HFFc6 (cell line): ENCODE data around the gene TBC1D2B. TPM values are rescaled to one million over a fixed set of nuclear protein-coding genes. Genes with fewer than 3 reads are reported as not detected.

ENCODE experiments used
- DNase-seq: peaks from one replicate; pipeline ENCODE4 v3.0.0-alpha.2; 2018
- H3K27ac Mint-ChIP-seq: 2 replicates; pipeline ENCODE4 v1.8.0; 2020; ENCODE audit warnings: mild to moderate bottlenecking, mixed read lengths
- H3K27me3 Mint-ChIP-seq: 2 replicates; pipeline ENCODE4 v1.8.0; 2021; ENCODE audit warnings: mild to moderate bottlenecking, moderate library complexity, mixed read lengths; ENCODE audit not compliant: insufficient read depth
- H3K36me3 Mint-ChIP-seq: 2 replicates; pipeline ENCODE4 v1.8.0; 2021; ENCODE audit warnings: low read depth, mixed read lengths
- H3K4me1 Mint-ChIP-seq: 2 replicates; pipeline ENCODE4 v1.8.0; 2020; ENCODE audit warnings: low read depth, mixed read lengths
- H3K4me3 Mint-ChIP-seq: 2 replicates; pipeline ENCODE4 v1.8.0; 2020; ENCODE audit warnings: mild to moderate bottlenecking, moderate library complexity, mixed read lengths
- H3K9me3 Mint-ChIP-seq: 2 replicates; pipeline ENCODE4 v1.8.0; 2020; ENCODE audit warnings: mild to moderate bottlenecking, mixed read lengths
- total RNA-seq, 6 experiments: library from RNA; stranded (reverse); fragmentation: NEBNext Ultra II Directional; extraction: Animal tissue kit (Norgen Biotek cat#: 25700); gene quantifications; 2 replicates in 1 of 6; 3 replicates in 5 of 6; pipeline ENCODE4 v1.2.3, GENCODE V29; 2021
- TF ChIP-seq, protein P1 (sequence below): fragments of 200-600 bp; sonication (generic); IDR thresholded peaks from 2 replicates; pipeline ENCODE4 v1.5.0; 2021; ENCODE audit warnings: antibody characterized with exemption, mild to moderate bottlenecking

TBC1D2B gene
- total RNA-seq, 6 experiments from 2014 or later: 34.1 to 42.5 (median 38.0) TPM

DNA sequence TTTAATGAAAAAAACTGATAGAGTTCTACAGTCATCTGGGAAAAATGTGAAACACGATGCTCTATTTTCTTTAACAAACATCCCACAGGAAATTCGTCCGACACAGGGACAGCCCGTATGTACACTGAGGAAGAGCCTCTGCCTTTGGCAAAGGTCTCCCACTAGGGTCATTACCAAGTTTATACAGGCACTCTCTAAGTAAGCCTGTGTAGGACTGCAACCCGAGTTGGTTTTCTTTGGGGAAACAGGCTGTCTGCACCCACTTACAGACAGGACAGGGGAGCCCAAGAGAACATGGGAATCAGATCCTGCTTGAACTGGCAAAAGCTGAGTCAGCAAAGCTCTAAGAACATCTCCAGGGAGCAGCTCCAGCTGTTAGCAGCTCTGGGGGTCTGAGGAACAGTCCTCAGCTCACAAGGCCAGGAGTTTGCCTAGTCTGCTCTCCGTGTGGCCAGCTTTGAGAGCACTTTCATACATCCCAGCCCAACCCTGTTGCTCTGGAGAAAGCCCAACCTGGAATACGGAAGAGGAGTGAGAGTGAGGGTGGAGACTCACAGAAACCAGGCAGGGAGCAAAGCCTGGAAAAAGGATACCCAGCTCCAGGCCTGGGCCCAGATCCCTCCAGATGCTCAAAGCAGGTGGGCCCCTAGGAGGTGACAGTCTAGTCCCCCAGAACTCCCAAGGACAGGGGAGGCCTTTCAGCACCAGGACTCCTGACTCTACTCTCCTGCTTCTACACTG is 1.9 kb downstream of the TBC1D2B start:
- peak; percentile 88 for DNase-seq
- H3K27me3 Mint-ChIP-seq: no peaks in the 10 kb centered on the region; the same call in 1 of the 2 replicates
- TF ChIP-seq, protein P1, sequence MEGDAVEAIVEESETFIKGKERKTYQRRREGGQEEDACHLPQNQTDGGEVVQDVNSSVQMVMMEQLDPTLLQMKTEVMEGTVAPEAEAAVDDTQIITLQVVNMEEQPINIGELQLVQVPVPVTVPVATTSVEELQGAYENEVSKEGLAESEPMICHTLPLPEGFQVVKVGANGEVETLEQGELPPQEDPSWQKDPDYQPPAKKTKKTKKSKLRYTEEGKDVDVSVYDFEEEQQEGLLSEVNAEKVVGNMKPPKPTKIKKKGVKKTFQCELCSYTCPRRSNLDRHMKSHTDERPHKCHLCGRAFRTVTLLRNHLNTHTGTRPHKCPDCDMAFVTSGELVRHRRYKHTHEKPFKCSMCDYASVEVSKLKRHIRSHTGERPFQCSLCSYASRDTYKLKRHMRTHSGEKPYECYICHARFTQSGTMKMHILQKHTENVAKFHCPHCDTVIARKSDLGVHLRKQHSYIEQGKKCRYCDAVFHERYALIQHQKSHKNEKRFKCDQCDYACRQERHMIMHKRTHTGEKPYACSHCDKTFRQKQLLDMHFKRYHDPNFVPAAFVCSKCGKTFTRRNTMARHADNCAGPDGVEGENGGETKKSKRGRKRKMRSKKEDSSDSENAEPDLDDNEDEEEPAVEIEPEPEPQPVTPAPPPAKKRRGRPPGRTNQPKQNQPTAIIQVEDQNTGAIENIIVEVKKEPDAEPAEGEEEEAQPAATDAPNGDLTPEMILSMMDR: no peak
- peak overlapping the region; percentile 99 for H3K27ac Mint-ChIP-seq
- peaks cover 12% of the 10 kb centered on the region; the same call in 1 of the 2 replicates for H3K36me3 Mint-ChIP-seq
- peaks cover 57% of the 10 kb centered on the region for H3K4me1 Mint-ChIP-seq
- peak overlapping the region; percentile 100 for H3K4me3 Mint-ChIP-seq
- no peaks in the 10 kb centered on the region for H3K9me3 Mint-ChIP-seq

DNA sequence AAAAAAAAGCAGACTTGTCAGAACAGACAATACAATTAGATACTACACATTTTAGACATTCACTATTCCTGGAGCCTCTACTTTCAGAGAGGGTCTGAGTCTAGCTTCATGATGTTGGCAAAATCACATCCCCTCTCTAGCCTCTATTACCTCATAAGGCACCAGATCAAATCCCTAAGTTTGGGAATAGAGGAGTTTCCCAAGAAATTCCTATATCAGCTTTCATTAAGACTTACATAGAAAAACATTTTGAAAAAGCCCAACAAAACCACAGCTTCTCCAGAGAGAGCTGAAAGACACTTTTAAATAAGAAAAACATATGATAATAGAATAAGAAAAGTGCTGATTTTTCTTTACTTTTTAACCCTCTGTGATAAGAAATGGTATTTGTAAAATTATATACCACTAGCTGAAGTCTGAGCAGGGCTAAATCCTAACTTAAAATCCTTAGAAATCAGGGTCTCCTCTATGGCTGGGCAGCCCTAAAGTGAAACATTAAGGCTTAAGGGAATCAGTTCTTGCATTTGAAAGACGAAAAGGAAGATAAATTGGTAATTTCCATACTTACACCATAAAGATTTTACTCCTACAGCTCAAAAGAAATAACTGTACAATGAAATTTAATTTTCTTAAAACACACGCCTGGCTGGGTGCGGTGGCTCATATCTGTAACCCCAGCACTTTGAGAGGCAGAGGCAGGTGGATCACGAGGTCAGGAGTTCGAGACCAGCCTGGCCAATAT is 4.3 kb downstream of the TBC1D2B start:
- H3K4me1 Mint-ChIP-seq: peaks cover 57% of the 10 kb centered on the region
- peaks cover 12% of the 10 kb centered on the region; the same call in 1 of the 2 replicates for H3K36me3 Mint-ChIP-seq
- H3K27ac Mint-ChIP-seq: peak overlapping the region; percentile 97
- TF ChIP-seq, protein P1: no peak
- DNase-seq: no peak
- H3K27me3 Mint-ChIP-seq: no peaks in the 10 kb centered on the region; the same call in 1 of the 2 replicates
- no peaks in the 10 kb centered on the region for H3K9me3 Mint-ChIP-seq
- H3K4me3 Mint-ChIP-seq: peak overlapping the region; percentile 78

DNA sequence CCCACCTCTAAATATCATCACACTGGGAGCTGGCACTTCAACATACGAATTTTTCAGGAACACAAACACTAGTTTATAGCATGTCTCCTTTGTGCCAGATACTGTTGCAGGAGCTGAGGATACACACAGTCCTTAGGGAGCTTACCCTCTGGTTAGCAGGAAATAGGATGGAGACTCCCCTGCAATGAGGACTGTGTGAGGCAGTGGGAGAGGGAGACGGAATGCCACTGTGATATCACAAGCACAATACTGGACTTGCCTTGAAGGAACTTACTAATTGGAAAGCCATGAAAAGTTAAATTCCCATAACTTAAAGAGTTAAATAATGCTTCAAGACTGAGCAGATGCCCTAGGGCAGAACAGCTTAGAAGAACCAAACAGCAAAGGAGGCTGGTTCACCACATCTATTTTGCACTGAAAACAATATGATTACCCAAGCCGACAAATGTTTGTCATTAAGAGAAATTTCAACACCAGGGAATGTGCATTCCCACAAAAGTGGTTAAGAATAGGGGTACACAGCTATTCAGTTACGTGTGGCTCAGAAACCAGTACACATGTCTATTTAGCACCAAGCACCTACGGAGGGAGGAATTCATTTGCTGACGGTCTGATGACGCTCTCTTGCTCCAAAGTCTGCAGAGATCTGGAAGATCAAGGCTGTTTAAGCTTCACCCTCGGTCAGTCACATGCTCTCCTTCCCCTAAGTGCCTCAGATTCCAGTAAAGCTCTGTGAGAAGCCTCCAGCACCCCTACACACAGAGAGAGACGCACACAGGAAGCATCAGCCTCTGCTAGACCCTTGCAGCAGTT is 5.2 kb downstream of the TBC1D2B start:
- Mint-ChIP-seq H3K27me3 (no peaks in the 10 kb centered on the region; the same call in 1 of the 2 replicates), H3K36me3 (peaks cover 12% of the 10 kb centered on the region; the same call in 1 of the 2 replicates), H3K9me3 (no peaks in the 10 kb centered on the region), H3K4me1 (peaks cover 51% of the 10 kb centered on the region), H3K27ac (peak overlapping the region; percentile 97), H3K4me3 (peak overlapping the region; percentile 78)
- DNase-seq: peak; percentile 82
- TF ChIP-seq, protein P1: no peak

DNA sequence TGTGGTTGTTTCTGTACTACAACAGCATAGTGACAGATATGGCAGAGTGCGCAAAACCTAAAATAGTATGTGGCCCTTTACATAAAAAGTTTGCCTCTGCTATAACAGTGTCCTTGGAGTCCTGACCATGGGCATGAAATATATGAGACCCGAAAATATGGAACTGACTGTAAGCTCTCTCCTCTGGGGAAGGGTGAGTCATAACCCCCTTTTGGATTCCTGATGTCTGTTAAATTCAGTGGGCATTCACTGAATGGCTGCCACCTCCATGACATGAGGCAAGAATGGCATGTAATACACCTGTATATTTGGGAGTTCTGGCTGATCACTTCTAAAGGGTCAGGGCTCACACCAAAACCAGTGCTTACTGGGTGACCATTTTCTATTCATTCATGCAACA is 6.1 kb downstream of the TBC1D2B start:
- H3K36me3 Mint-ChIP-seq: peaks cover 12% of the 10 kb centered on the region; the same call in 1 of the 2 replicates
- H3K9me3 Mint-ChIP-seq: no peaks in the 10 kb centered on the region
- peaks cover 51% of the 10 kb centered on the region for H3K4me1 Mint-ChIP-seq
- peak overlapping the region; percentile 97 for H3K27ac Mint-ChIP-seq
- peak overlapping the region; percentile 78; the same call in 1 of the 2 replicates for H3K4me3 Mint-ChIP-seq
- no peak for DNase-seq
- TF ChIP-seq, protein P1: no peak
- no peaks in the 10 kb centered on the region; the same call in 1 of the 2 replicates for H3K27me3 Mint-ChIP-seq

DNA sequence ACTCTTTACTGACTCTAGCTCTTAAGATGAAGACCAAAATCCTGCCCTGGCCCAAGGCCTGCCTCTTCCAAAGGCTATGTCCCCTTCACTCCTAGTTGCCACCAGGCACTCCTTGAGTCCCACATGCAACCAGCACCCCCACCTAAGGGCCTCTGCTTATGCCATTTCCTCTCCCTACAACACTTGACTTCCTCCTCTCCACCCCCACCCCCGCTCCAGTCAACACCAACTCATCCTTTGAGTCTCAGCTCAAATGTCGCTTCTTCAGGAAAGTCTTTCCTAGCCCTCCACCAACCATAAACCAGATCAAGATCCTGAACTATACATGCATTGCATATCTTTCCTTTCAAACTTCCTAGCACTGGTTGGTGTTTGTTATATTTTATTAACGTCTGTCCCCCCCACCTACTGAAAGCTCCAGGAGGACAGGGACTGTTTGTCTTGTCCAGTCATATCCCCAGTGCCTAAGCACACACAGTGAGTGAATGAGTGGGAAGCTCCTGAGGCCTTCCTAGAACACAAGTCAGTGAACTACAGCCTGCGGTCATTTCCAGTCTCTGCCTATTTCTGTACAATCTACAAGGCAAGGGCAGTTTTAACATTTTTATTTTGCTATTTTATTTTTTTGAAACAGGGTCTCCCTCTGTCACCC is 7.3 kb downstream of the TBC1D2B start:
- H3K36me3 Mint-ChIP-seq: peaks cover 12% of the 10 kb centered on the region; the same call in 1 of the 2 replicates

More for the DNA sequence above, 7.3 kb downstream of the TBC1D2B start:
- no peaks in the 10 kb centered on the region; the same call in 1 of the 2 replicates for H3K27me3 Mint-ChIP-seq
- TF ChIP-seq, protein P1: no peak
- no peaks in the 10 kb centered on the region for H3K9me3 Mint-ChIP-seq
- H3K4me1 Mint-ChIP-seq: peaks cover 39% of the 10 kb centered on the region
- peak overlapping the region; percentile 53 for H3K4me3 Mint-ChIP-seq
- no peak for DNase-seq
- no peak overlapping the region for H3K27ac Mint-ChIP-seq
